Measurements from ENCODE around the gene MLLT1.

DNA sequence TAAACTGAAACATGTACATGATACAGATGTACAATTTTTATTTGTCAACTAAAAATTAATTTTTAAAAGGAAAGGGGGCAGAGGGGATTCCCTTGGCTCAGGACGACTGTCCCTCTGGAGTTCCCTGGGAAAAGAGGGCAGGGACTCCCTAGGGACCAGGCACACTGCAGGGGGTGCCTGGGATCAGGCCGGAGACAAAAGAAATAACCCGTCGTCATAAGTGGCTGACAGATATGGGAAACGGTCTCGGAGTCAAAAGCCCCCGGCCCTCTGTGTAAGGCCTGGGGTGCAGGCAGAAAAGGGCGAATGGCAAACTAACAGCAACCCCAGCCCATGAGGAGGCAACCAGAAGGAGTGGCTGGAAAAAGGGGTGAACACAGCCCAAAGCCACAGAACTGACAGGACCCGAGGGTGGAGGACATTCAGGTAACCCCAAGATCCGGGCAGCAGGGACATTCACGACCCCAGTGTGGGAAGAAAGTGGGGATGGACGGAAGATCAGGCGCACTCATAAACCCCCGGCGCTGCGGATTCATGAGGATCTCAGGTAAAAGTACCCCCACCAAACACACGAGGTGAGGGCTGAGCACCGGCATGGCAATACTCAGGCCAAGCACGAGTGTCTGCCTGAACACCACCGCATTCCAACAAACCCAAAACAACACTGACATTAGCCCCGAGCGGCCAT, 6.7 kb downstream of the MLLT1 start:
- no peak for TF ChIP-seq CTCF (IDR thresholded peaks at IDR 0.05)
- TF ChIP-seq EP300 (IDR thresholded peaks at IDR 0.05) = no peak
- TF ChIP-seq POLR2A (IDR thresholded peaks at IDR 0.05) = no peak
- TF ChIP-seq POLR2AphosphoS5 (IDR thresholded peaks at IDR 0.05) = no peak

All from stomach (tissue), 4 donors.